Measurements from ENCODE around the gene PLK5.

GRCh38 chr19:1526979-1527649, 3.2 kb downstream of the PLK5 start:
- TF ChIP-seq TP53 (CRISPR knock-in tag; IDR thresholded peaks at IDR 0.05), result no peak
- no peak for TF ChIP-seq GABPB1 (CRISPR knock-in tag; IDR thresholded peaks at IDR 0.05)
- no peak for TF ChIP-seq USF2 (CRISPR knock-in tag; IDR thresholded peaks at IDR 0.05)
- TF ChIP-seq SMAD4 (CRISPR knock-in tag; IDR thresholded peaks at IDR 0.05), result no peak
- TF ChIP-seq CTCF (IDR thresholded peaks at IDR 0.05), result no peak
- no peak for TF ChIP-seq MAX (CRISPR knock-in tag; IDR thresholded peaks at IDR 0.05)
- TF ChIP-seq FOXP4 (CRISPR knock-in tag; IDR thresholded peaks at IDR 0.05), result no peak
- no peak for TF ChIP-seq ZNF263 (CRISPR knock-in tag; IDR thresholded peaks at IDR 0.05; ENCODE audit: low read depth)
